Left lung (tissue), 10 donors: ENCODE results near the gene SKA2. TPM values are rescaled to one million over a fixed set of nuclear protein-coding genes. Genes with fewer than 3 reads are reported as not detected.
"Not testable (repeated sequence)": the region's sequence is repeated elsewhere in the genome, so short reads cannot be mapped to it uniquely, and the experiment has no call there.

Source experiments
- ATAC-seq: fragments of 200-7000 bp; cut with Tn5 transposase; one replicate; pipeline ENCODE4 v1.9.1; 2020; ENCODE audit warnings: moderate library complexity
- DNase-seq, 4 donors: peaks; one replicate each; pipeline ENCODE4 v3.0.0-alpha.2; 2013 to 2020
- H3K27ac ChIP-seq, 2 donors: fragments of 200-600 bp; sonication (generic) in 1 of 2; one replicate each; pipeline versions ENCODE4 v1.5.0 to v1.8.0; 2020 to 2021
- H3K27me3 ChIP-seq, 2 donors: fragments of 200-600 bp; sonication (generic) in 1 of 2; one replicate each; pipeline versions ENCODE4 v1.5.0 to v1.8.0; 2020 to 2021
- H3K36me3 ChIP-seq, 2 donors: fragments of 200-600 bp; sonication (generic) in 1 of 2; one replicate each; pipeline versions ENCODE4 v1.5.0 to v1.8.0; 2020 to 2021
- H3K4me1 ChIP-seq, 2 donors: fragments of 200-600 bp; one replicate each; pipeline ENCODE4 v1.8.0; 2021
- H3K4me3 ChIP-seq, 2 donors: fragments of 200-600 bp; sonication (generic) in 1 of 2; one replicate each; pipeline versions ENCODE4 v1.5.0 to v1.8.0; 2020 to 2021; ENCODE audit warnings: mild to moderate bottlenecking in 1 of 2
- H3K9me3 ChIP-seq, 2 donors: fragments of 200-600 bp; sonication (generic) in 1 of 2; one replicate each; pipeline versions ENCODE4 v1.5.0 to v1.8.0; 2020 to 2021
- intact Hi-C, 2 donors: fragments of 100-400 bp; cut with DNase I; formaldehyde crosslinking; loops; one replicate each; pipeline versions ENCODE4 v1.11.2 to v1.14.2; 2022
- polyA plus RNA-seq, 6 donors: library from polyadenylated mRNA; unstranded; fragments of 120-200 nt; gene quantifications; one replicate each; pipeline ENCODE4 v1.2.1, GENCODE V29; 2013; ENCODE audit not compliant: insufficient read length in 6 of 6
- total RNA-seq, 2 donors: library from RNA; stranded (reverse); fragmentation: NEBNext Ultra II Directional; extraction: Animal tissue kit (Norgen Biotek cat#: 25700); gene quantifications; one replicate each; pipeline ENCODE4 v1.2.1, GENCODE V29; 2021
- TF ChIP-seq, protein P1 (sequence below), 2 donors: fragments of 200-600 bp; sonication (generic) in 1 of 2; IDR thresholded peaks; one replicate each; pipeline versions ENCODE4 v1.5.0 to v1.8.0; 2021; ENCODE audit warnings: antibody characterized with exemption in 2 of 2
- donor health status: DM: no; HTN: yes; CAD: no.
- donor health status: DM: no; HTN: no; CAD: no.

The SKA2 gene
- total and polyA plus RNA-seq, 8 donors: 34.4 to 77.5 (median 51.0) TPM

GRCh38 chr17:59149841-59150511 lies 5.0 kb downstream of the SKA2 start:
- intact Hi-C loops: no loop called here
- Histone ChIP-seq H3K27me3 (no peaks in the 10 kb centered on the region), H3K9me3 (no peaks in the 10 kb centered on the region), H3K36me3 (no peaks in the 10 kb centered on the region), H3K4me1 (peaks cover 14 to 18% of the 10 kb centered on the region in 2 donors), H3K27ac (no peak overlapping the region), H3K4me3 (no peak overlapping the region)
- no peak for ATAC-seq
- no peak for DNase-seq
- TF ChIP-seq, protein P1, sequence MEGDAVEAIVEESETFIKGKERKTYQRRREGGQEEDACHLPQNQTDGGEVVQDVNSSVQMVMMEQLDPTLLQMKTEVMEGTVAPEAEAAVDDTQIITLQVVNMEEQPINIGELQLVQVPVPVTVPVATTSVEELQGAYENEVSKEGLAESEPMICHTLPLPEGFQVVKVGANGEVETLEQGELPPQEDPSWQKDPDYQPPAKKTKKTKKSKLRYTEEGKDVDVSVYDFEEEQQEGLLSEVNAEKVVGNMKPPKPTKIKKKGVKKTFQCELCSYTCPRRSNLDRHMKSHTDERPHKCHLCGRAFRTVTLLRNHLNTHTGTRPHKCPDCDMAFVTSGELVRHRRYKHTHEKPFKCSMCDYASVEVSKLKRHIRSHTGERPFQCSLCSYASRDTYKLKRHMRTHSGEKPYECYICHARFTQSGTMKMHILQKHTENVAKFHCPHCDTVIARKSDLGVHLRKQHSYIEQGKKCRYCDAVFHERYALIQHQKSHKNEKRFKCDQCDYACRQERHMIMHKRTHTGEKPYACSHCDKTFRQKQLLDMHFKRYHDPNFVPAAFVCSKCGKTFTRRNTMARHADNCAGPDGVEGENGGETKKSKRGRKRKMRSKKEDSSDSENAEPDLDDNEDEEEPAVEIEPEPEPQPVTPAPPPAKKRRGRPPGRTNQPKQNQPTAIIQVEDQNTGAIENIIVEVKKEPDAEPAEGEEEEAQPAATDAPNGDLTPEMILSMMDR (IDR thresholded peaks at IDR 0.05): no peak

- no peaks in the 10 kb centered on the region for H3K27me3 ChIP-seq
- intact Hi-C loops: no loop called here
- DNase-seq: no peak
- H3K9me3 ChIP-seq: no peaks in the 10 kb centered on the region
- peaks cover 14 to 16% of the 10 kb centered on the region in 2 donors for H3K4me1 ChIP-seq
- no peak overlapping the region for H3K4me3 ChIP-seq
- no peak overlapping the region for H3K27ac ChIP-seq
- no peaks in the 10 kb centered on the region for H3K36me3 ChIP-seq
- no peak for ATAC-seq
- TF ChIP-seq, protein P1 (IDR thresholded peaks at IDR 0.05): no peak
Measured at GRCh38 chr17:59149051-59149450, 5.9 kb downstream of the SKA2 start.

GRCh38 chr17:59145571-59146096 lies 9.4 kb downstream of the SKA2 start:
- ATAC-seq (no peak), DNase-seq (no peak)
- no peaks in the 10 kb centered on the region for H3K36me3 ChIP-seq
- H3K9me3 ChIP-seq: no peaks in the 10 kb centered on the region
- no peaks in the 10 kb centered on the region for H3K27me3 ChIP-seq
- no peak overlapping the region for H3K27ac ChIP-seq
- TF ChIP-seq, protein P1 (IDR thresholded peaks at IDR 0.05): no peak
- intact Hi-C loops: no loop called here
- no peak overlapping the region for H3K4me3 ChIP-seq
- H3K4me1 ChIP-seq: peaks cover 0 to 2% of the 10 kb centered on the region in 2 donors

GRCh38 chr17:59141860-59142259 lies 13.1 kb downstream of the SKA2 start:
- intact Hi-C loops: no loop called here
- ATAC-seq (no peak), DNase-seq (no peak)
- Histone ChIP-seq H3K27me3 (no peaks in the 10 kb centered on the region), H3K9me3 (no peaks in the 10 kb centered on the region), H3K4me3 (no peak overlapping the region), H3K36me3 (no peaks in the 10 kb centered on the region), H3K4me1 (no peaks in the 10 kb centered on the region), H3K27ac (no peak overlapping the region)
- TF ChIP-seq, protein P1 (IDR thresholded peaks at IDR 0.05): no peak

DNA sequence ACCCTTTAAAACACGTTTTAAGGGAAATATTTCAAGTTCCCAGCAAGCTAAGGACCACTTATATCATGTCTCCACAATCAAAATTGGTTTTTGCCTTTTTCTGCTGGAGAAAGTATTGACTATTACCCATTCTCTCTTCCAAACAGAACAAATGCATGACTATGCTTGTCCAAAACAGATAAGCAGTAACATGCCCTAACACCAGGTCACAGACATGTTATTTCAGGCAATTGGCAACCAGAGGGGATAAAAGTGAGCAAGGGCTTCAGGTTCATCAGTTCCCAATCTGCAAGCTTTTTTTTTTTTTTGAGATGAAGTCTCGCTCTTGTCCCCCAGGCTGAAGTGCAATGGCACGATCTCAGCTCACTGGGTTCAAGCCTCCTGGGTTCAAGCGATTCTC lies 15.0 kb downstream of the SKA2 start:
- H3K27me3 ChIP-seq: no peaks in the 10 kb centered on the region
- H3K4me1 ChIP-seq: no peaks in the 10 kb centered on the region
- ATAC-seq: no peak
- intact Hi-C loops: no loop called here
- H3K27ac ChIP-seq: no peak overlapping the region
- no peak overlapping the region for H3K4me3 ChIP-seq
- no peaks in the 10 kb centered on the region for H3K9me3 ChIP-seq
- no peak for DNase-seq
- H3K36me3 ChIP-seq: no peaks in the 10 kb centered on the region
- TF ChIP-seq, protein P1 (IDR thresholded peaks at IDR 0.05): no peak

DNA sequence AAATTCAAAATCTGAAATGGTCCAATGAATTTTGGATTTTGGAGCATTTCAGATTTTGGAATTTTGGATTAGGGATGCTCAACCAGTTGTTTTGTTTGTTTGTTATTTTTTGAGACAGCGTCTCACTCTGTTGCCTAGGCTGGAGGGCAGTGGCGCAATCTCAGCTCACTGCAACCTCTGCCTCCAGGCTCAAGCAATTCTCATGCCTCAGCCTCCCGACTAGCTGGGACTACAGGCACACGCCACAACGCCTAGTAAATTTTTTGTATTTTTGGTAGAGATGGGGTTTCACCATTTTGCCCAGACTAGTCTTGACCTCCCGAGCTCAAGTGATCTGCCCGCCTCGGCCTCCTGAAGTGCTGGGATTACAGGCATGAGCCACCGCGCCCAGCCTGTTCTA lies 16.6 kb downstream of the SKA2 start:
- ATAC-seq, H3K27ac ChIP-seq, H3K4me1 ChIP-seq, H3K36me3 ChIP-seq, H3K27me3 ChIP-seq, DNase-seq, H3K4me3 ChIP-seq, intact Hi-C loops, H3K9me3 ChIP-seq: not testable (repeated sequence)
